Measurements from ENCODE around the gene SLC25A36.

DNA sequence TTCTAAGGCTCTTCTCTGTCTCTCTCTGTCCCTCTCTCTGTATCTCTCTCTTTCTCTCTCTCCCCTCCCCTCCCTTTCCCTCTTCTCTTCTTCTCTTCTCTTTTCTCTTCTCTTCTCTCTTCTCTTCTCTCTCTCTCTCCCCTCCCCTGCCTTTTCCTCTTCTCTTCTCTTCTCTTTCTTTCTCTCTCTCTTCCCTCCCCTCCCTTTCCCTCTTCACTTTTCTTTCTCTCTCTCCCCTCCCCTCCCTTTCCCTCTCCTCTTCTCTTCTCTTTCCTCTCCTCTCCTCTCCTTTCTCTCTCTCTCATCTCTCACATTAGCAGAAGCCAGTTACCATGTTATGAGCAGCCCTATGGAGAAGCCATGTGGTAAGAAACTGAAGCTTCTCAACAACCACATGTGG lies 25.0 kb upstream of the SLC25A36 start:
- TF ChIP-seq, protein P1, sequence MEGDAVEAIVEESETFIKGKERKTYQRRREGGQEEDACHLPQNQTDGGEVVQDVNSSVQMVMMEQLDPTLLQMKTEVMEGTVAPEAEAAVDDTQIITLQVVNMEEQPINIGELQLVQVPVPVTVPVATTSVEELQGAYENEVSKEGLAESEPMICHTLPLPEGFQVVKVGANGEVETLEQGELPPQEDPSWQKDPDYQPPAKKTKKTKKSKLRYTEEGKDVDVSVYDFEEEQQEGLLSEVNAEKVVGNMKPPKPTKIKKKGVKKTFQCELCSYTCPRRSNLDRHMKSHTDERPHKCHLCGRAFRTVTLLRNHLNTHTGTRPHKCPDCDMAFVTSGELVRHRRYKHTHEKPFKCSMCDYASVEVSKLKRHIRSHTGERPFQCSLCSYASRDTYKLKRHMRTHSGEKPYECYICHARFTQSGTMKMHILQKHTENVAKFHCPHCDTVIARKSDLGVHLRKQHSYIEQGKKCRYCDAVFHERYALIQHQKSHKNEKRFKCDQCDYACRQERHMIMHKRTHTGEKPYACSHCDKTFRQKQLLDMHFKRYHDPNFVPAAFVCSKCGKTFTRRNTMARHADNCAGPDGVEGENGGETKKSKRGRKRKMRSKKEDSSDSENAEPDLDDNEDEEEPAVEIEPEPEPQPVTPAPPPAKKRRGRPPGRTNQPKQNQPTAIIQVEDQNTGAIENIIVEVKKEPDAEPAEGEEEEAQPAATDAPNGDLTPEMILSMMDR (IDR thresholded peaks at IDR 0.05; ENCODE audit: insufficient read depth, low read length, poor library complexity, severe bottlenecking): no peak
- TF ChIP-seq EZH2phosphoT487 (conservative IDR thresholded peaks at IDR 0.05; ENCODE audit: low read length): no peak
